ENCODE results near the gene OSBPL3.

- no peak for TF ChIP-seq POLR2A (IDR thresholded peaks at IDR 0.05; ENCODE audit: low read depth, low read length)
- TF ChIP-seq CTCF (IDR thresholded peaks at IDR 0.05; ENCODE audit: extremely low read depth in 1 of 2, insufficient read depth in 1 of 2, low read depth in 1 of 2, low read length in 2 of 2) = no peak
- TF ChIP-seq JUN (IDR thresholded peaks at IDR 0.05; ENCODE audit: borderline replicate concordance, insufficient read depth, insufficient read length, low read depth) = no peak
- no peak for TF ChIP-seq EZH2 (IDR thresholded peaks at IDR 0.05; ENCODE audit: borderline replicate concordance, low read depth, low read length, severe bottlenecking)
Measured at GRCh38 chr7:24836084-24836483, 143.9 kb downstream of the OSBPL3 start.

Data from endothelial cell of umbilical vein (primary cell).